ENCODE measurements around the gene COL9A3.

GRCh38 chr20:62852196-62852595 is 35.3 kb downstream of the COL9A3 start:
- TF ChIP-seq POLR2AphosphoS5 (IDR thresholded peaks at IDR 0.05; ENCODE audit: low read depth, low read length) = no peak
- no peak for TF ChIP-seq REST (IDR thresholded peaks at IDR 0.05; ENCODE audit: insufficient read depth in 1 of 2, low read depth in 2 of 2, low read length in 1 of 2)
- TF ChIP-seq, protein P1, sequence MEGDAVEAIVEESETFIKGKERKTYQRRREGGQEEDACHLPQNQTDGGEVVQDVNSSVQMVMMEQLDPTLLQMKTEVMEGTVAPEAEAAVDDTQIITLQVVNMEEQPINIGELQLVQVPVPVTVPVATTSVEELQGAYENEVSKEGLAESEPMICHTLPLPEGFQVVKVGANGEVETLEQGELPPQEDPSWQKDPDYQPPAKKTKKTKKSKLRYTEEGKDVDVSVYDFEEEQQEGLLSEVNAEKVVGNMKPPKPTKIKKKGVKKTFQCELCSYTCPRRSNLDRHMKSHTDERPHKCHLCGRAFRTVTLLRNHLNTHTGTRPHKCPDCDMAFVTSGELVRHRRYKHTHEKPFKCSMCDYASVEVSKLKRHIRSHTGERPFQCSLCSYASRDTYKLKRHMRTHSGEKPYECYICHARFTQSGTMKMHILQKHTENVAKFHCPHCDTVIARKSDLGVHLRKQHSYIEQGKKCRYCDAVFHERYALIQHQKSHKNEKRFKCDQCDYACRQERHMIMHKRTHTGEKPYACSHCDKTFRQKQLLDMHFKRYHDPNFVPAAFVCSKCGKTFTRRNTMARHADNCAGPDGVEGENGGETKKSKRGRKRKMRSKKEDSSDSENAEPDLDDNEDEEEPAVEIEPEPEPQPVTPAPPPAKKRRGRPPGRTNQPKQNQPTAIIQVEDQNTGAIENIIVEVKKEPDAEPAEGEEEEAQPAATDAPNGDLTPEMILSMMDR (IDR thresholded peaks at IDR 0.05) = no peak
